ENCODE data around the gene TRIM59. TPM values are rescaled to one million over a fixed set of nuclear protein-coding genes. Genes with fewer than 3 reads are reported as not detected.

Gene TRIM59
- polyA plus RNA-seq (2013, experiment 1 of 2): 29.1 TPM
- 34.0 TPM for polyA plus RNA-seq (2013, experiment 2 of 2)

GRCh38 chr3:160449636-160450598 lies at the start of gene TRIM59:
Gene TRIM59, minus strand, starts transcription at chr3:160449786. Its CDS starts 10,603 bp downstream, at chr3:160439183.
- Histone ChIP-seq H3K4me1 (ENCODE audit: control insufficient read depth, insufficient read depth, low read length, poor library complexity, severe bottlenecking) (peaks cover 9% of the 10 kb centered on the region), H3K4me3 (ENCODE audit: extremely low read depth, insufficient read depth, low read length, poor library complexity, severe bottlenecking) (peak within 1 kb of the TSS; percentile 84), H3K27ac (ENCODE audit: low read depth, low read length, severe bottlenecking) (peak within 1 kb of the TSS; percentile 94), H3K9me3 (ENCODE audit: control insufficient read depth, low read length) (peaks cover 3% of the 10 kb centered on the region), H3K36me3 (ENCODE audit: control insufficient read depth, insufficient read depth, low read length) (peaks cover 19% of the 10 kb centered on the region)
- 0 to 2% methylated on average over 67 to 68 of the region's 71 CpGs for WGBS, 2 experiments (ENCODE audit: insufficient coverage in 2 of 2)

- Histone ChIP-seq H3K4me1 (ENCODE audit: control insufficient read depth, insufficient read depth, low read length, poor library complexity, severe bottlenecking) (no peaks in the 10 kb centered on the region), H3K4me3 (ENCODE audit: extremely low read depth, insufficient read depth, low read length, poor library complexity, severe bottlenecking) (no peak overlapping the region), H3K36me3 (ENCODE audit: control insufficient read depth, insufficient read depth, low read length) (peaks cover 45% of the 10 kb centered on the region), H3K9me3 (ENCODE audit: control insufficient read depth, low read length) (no peaks in the 10 kb centered on the region), H3K27ac (ENCODE audit: low read depth, low read length, severe bottlenecking) (no peak overlapping the region)
- WGBS, 2 experiments (ENCODE audit: insufficient coverage in 2 of 2): 100% methylated on average over 1 of the region's 1 CpG
Observed at GRCh38 chr3:160498202-160498601, 48.6 kb upstream of the TRIM59 start.

GRCh38 chr3:160490166-160490565 lies 40.6 kb upstream of the TRIM59 start:
- Histone ChIP-seq H3K4me1 (ENCODE audit: control insufficient read depth, insufficient read depth, low read length, poor library complexity, severe bottlenecking) (no peaks in the 10 kb centered on the region), H3K36me3 (ENCODE audit: control insufficient read depth, insufficient read depth, low read length) (no peaks in the 10 kb centered on the region), H3K27ac (ENCODE audit: low read depth, low read length, severe bottlenecking) (no peak overlapping the region), H3K9me3 (ENCODE audit: control insufficient read depth, low read length) (no peaks in the 10 kb centered on the region), H3K4me3 (ENCODE audit: extremely low read depth, insufficient read depth, low read length, poor library complexity, severe bottlenecking) (no peak overlapping the region)

GRCh38 chr3:160486459-160486869 lies 36.9 kb upstream of the TRIM59 start:
- no peak overlapping the region for H3K27ac ChIP-seq (ENCODE audit: low read depth, low read length, severe bottlenecking)
- no peaks in the 10 kb centered on the region for H3K4me1 ChIP-seq (ENCODE audit: control insufficient read depth, insufficient read depth, low read length, poor library complexity, severe bottlenecking)
- H3K4me3 ChIP-seq (ENCODE audit: extremely low read depth, insufficient read depth, low read length, poor library complexity, severe bottlenecking): no peak overlapping the region
- H3K36me3 ChIP-seq (ENCODE audit: control insufficient read depth, insufficient read depth, low read length): no peaks in the 10 kb centered on the region
- WGBS, 2 experiments (ENCODE audit: insufficient coverage in 2 of 2): no CpG with 5 or more reads among the region's 2 CpGs
- no peaks in the 10 kb centered on the region for H3K9me3 ChIP-seq (ENCODE audit: control insufficient read depth, low read length)

- 75 to 92% methylated on average over 1 to 2 of the region's 3 CpGs for WGBS, 2 experiments (ENCODE audit: insufficient coverage in 2 of 2)
- H3K36me3 ChIP-seq (ENCODE audit: control insufficient read depth, insufficient read depth, low read length): no peaks in the 10 kb centered on the region
- H3K9me3 ChIP-seq (ENCODE audit: control insufficient read depth, low read length): no peaks in the 10 kb centered on the region
Observed at GRCh38 chr3:160482796-160483195, 33.2 kb upstream of the TRIM59 start.

GRCh38 chr3:160481856-160482255 lies 32.3 kb upstream of the TRIM59 start:
- Histone ChIP-seq H3K27ac (ENCODE audit: low read depth, low read length, severe bottlenecking) (no peak overlapping the region), H3K4me3 (ENCODE audit: extremely low read depth, insufficient read depth, low read length, poor library complexity, severe bottlenecking) (no peak overlapping the region)
- 94% methylated on average over 2 to 5 of the region's 6 CpGs for WGBS, 2 experiments (ENCODE audit: insufficient coverage in 2 of 2)

More at GRCh38 chr3:160482796-160483195, 33.2 kb upstream of the TRIM59 start:
- Histone ChIP-seq H3K4me3 (ENCODE audit: extremely low read depth, insufficient read depth, low read length, poor library complexity, severe bottlenecking) (no peak overlapping the region), H3K27ac (ENCODE audit: low read depth, low read length, severe bottlenecking) (no peak overlapping the region), H3K4me1 (ENCODE audit: control insufficient read depth, insufficient read depth, low read length, poor library complexity, severe bottlenecking) (no peaks in the 10 kb centered on the region)

GRCh38 chr3:160480931-160481330 lies 31.3 kb upstream of the TRIM59 start:
- Histone ChIP-seq H3K36me3 (ENCODE audit: control insufficient read depth, insufficient read depth, low read length) (no peaks in the 10 kb centered on the region), H3K4me3 (ENCODE audit: extremely low read depth, insufficient read depth, low read length, poor library complexity, severe bottlenecking) (no peak overlapping the region), H3K27ac (ENCODE audit: low read depth, low read length, severe bottlenecking) (no peak overlapping the region), H3K4me1 (ENCODE audit: control insufficient read depth, insufficient read depth, low read length, poor library complexity, severe bottlenecking) (no peaks in the 10 kb centered on the region), H3K9me3 (ENCODE audit: control insufficient read depth, low read length) (no peaks in the 10 kb centered on the region)
- 90 to 100% methylated on average over 2 of the region's 5 CpGs for WGBS, 2 experiments (ENCODE audit: insufficient coverage in 2 of 2)

More at GRCh38 chr3:160481856-160482255, 32.3 kb upstream of the TRIM59 start:
- no peaks in the 10 kb centered on the region for H3K36me3 ChIP-seq (ENCODE audit: control insufficient read depth, insufficient read depth, low read length)
- H3K9me3 ChIP-seq (ENCODE audit: control insufficient read depth, low read length): no peaks in the 10 kb centered on the region
- no peaks in the 10 kb centered on the region for H3K4me1 ChIP-seq (ENCODE audit: control insufficient read depth, insufficient read depth, low read length, poor library complexity, severe bottlenecking)

GRCh38 chr3:160479376-160479775 lies 29.8 kb upstream of the TRIM59 start:
- 89 to 91% methylated on average over 9 to 10 of the region's 10 CpGs for WGBS, 2 experiments (ENCODE audit: insufficient coverage in 2 of 2)

GRCh38 chr3:160478338-160478737 lies 28.8 kb upstream of the TRIM59 start:
- Histone ChIP-seq H3K36me3 (ENCODE audit: control insufficient read depth, insufficient read depth, low read length) (no peaks in the 10 kb centered on the region), H3K27ac (ENCODE audit: low read depth, low read length, severe bottlenecking) (no peak overlapping the region), H3K4me3 (ENCODE audit: extremely low read depth, insufficient read depth, low read length, poor library complexity, severe bottlenecking) (no peak overlapping the region), H3K4me1 (ENCODE audit: control insufficient read depth, insufficient read depth, low read length, poor library complexity, severe bottlenecking) (no peaks in the 10 kb centered on the region), H3K9me3 (ENCODE audit: control insufficient read depth, low read length) (no peaks in the 10 kb centered on the region)
- 92 to 96% methylated on average over 4 of the region's 5 CpGs for WGBS, 2 experiments (ENCODE audit: insufficient coverage in 2 of 2)

More at GRCh38 chr3:160479376-160479775, 29.8 kb upstream of the TRIM59 start:
- Histone ChIP-seq H3K27ac (ENCODE audit: low read depth, low read length, severe bottlenecking) (no peak overlapping the region), H3K4me3 (ENCODE audit: extremely low read depth, insufficient read depth, low read length, poor library complexity, severe bottlenecking) (no peak overlapping the region), H3K9me3 (ENCODE audit: control insufficient read depth, low read length) (no peaks in the 10 kb centered on the region), H3K36me3 (ENCODE audit: control insufficient read depth, insufficient read depth, low read length) (no peaks in the 10 kb centered on the region), H3K4me1 (ENCODE audit: control insufficient read depth, insufficient read depth, low read length, poor library complexity, severe bottlenecking) (no peaks in the 10 kb centered on the region)

GRCh38 chr3:160477750-160478149 lies 28.2 kb upstream of the TRIM59 start:
- Histone ChIP-seq H3K27ac (ENCODE audit: low read depth, low read length, severe bottlenecking) (no peak overlapping the region), H3K4me1 (ENCODE audit: control insufficient read depth, insufficient read depth, low read length, poor library complexity, severe bottlenecking) (no peaks in the 10 kb centered on the region), H3K9me3 (ENCODE audit: control insufficient read depth, low read length) (no peaks in the 10 kb centered on the region), H3K36me3 (ENCODE audit: control insufficient read depth, insufficient read depth, low read length) (no peaks in the 10 kb centered on the region), H3K4me3 (ENCODE audit: extremely low read depth, insufficient read depth, low read length, poor library complexity, severe bottlenecking) (no peak overlapping the region)
- WGBS, 2 experiments (ENCODE audit: insufficient coverage in 2 of 2): 90 to 95% methylated on average over 5 of the region's 5 CpGs

- H3K27ac ChIP-seq (ENCODE audit: low read depth, low read length, severe bottlenecking): no peak overlapping the region
- no peaks in the 10 kb centered on the region for H3K4me1 ChIP-seq (ENCODE audit: control insufficient read depth, insufficient read depth, low read length, poor library complexity, severe bottlenecking)
- H3K4me3 ChIP-seq (ENCODE audit: extremely low read depth, insufficient read depth, low read length, poor library complexity, severe bottlenecking): no peak overlapping the region
- H3K9me3 ChIP-seq (ENCODE audit: control insufficient read depth, low read length): peaks cover 12% of the 10 kb centered on the region
- WGBS, 2 experiments (ENCODE audit: insufficient coverage in 2 of 2): no CpG with 5 or more reads among the region's 2 CpGs
- H3K36me3 ChIP-seq (ENCODE audit: control insufficient read depth, insufficient read depth, low read length): no peaks in the 10 kb centered on the region
Observed at GRCh38 chr3:160475884-160476283, 26.3 kb upstream of the TRIM59 start.

Measured in mesodermal cell (in vitro differentiated cells).